Glutamatergic neuron (in vitro differentiated cells): ENCODE results near the gene PTPN14. TPM values are rescaled to one million over a fixed set of nuclear protein-coding genes. Genes with fewer than 3 reads are reported as not detected.
"Not testable (repeated sequence)": the region's sequence is repeated elsewhere in the genome, so short reads cannot be mapped to it uniquely, and the experiment has no call there.

Experiments used
- DNase-seq: peaks from one replicate; pipeline ENCODE4 v3.0.0; 2022
- H3K27ac Mint-ChIP-seq: one replicate; pipeline ENCODE4 v1.8.0; 2020; ENCODE audit warnings: mild to moderate bottlenecking, mixed read lengths, inconsistent platforms; ENCODE audit not compliant: unreplicated experiment
- H3K27me3 Mint-ChIP-seq: one replicate; pipeline ENCODE4 v1.8.0; 2020; ENCODE audit warnings: mild to moderate bottlenecking, moderate library complexity, mixed read lengths, inconsistent platforms; ENCODE audit not compliant: unreplicated experiment
- H3K36me3 Mint-ChIP-seq: one replicate; pipeline ENCODE4 v1.8.0; 2020; ENCODE audit warnings: mild to moderate bottlenecking, mixed read lengths, inconsistent platforms; ENCODE audit not compliant: unreplicated experiment
- H3K4me1 Mint-ChIP-seq: one replicate; pipeline ENCODE4 v1.8.0; 2020; ENCODE audit warnings: mild to moderate bottlenecking, low read depth, mixed read lengths, inconsistent platforms; ENCODE audit not compliant: unreplicated experiment
- H3K4me3 Mint-ChIP-seq: one replicate; pipeline ENCODE4 v1.8.0; 2020; ENCODE audit warnings: mild to moderate bottlenecking, mixed read lengths, inconsistent platforms; ENCODE audit not compliant: unreplicated experiment
- H3K9me3 Mint-ChIP-seq: one replicate; pipeline ENCODE4 v1.8.0; 2020; ENCODE audit warnings: mild to moderate bottlenecking, moderate library complexity, mixed read lengths, inconsistent platforms; ENCODE audit not compliant: unreplicated experiment
- total RNA-seq: library from RNA; stranded (reverse); fragmentation: NEBNext Ultra II Directional; extraction: Animal tissue kit (Norgen Biotek cat#: 25700); gene quantifications from one replicate; pipeline ENCODE4 v1.2.1, GENCODE V29; 2021; ENCODE audit not compliant: unreplicated experiment
- TF ChIP-seq, protein P1 (sequence below): fragments of 200-600 bp; sonication (generic); IDR thresholded peaks from one replicate; pipeline ENCODE4 v1.5.0; 2021; ENCODE audit not compliant: partially characterized antibody, unreplicated experiment

The PTPN14 gene
- total RNA-seq, 1 donor from 2014 or later = 1.7 TPM

DNA sequence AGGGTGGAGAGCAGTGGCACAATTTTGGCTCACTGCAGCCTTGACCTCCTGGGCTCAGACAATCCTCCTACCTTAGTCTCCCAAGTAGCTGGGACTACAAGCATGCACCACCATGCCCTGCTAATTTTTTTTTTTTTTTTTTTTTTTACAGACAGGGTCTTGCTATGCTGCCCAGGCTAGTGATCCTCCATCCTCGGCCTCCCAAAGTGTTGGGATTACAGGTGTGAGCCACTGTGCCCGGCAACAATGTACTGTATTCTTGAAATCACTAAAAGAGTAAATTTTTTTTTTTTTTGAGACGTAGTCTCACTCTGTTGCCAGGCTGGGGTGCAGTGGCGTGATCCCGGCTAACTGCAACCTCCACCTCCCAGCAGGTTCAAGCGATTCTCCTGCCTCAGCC, 152.9 kb downstream of the PTPN14 start:
- Mint-ChIP-seq H3K9me3 (no peaks in the 10 kb centered on the region), H3K4me1 (peaks cover 3% of the 10 kb centered on the region), H3K27me3 (no peaks in the 10 kb centered on the region), H3K27ac (no peak overlapping the region), H3K36me3 (no peaks in the 10 kb centered on the region), H3K4me3 (no peak overlapping the region)
- TF ChIP-seq, protein P1, sequence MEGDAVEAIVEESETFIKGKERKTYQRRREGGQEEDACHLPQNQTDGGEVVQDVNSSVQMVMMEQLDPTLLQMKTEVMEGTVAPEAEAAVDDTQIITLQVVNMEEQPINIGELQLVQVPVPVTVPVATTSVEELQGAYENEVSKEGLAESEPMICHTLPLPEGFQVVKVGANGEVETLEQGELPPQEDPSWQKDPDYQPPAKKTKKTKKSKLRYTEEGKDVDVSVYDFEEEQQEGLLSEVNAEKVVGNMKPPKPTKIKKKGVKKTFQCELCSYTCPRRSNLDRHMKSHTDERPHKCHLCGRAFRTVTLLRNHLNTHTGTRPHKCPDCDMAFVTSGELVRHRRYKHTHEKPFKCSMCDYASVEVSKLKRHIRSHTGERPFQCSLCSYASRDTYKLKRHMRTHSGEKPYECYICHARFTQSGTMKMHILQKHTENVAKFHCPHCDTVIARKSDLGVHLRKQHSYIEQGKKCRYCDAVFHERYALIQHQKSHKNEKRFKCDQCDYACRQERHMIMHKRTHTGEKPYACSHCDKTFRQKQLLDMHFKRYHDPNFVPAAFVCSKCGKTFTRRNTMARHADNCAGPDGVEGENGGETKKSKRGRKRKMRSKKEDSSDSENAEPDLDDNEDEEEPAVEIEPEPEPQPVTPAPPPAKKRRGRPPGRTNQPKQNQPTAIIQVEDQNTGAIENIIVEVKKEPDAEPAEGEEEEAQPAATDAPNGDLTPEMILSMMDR = no peak
- DNase-seq = no peak

DNA sequence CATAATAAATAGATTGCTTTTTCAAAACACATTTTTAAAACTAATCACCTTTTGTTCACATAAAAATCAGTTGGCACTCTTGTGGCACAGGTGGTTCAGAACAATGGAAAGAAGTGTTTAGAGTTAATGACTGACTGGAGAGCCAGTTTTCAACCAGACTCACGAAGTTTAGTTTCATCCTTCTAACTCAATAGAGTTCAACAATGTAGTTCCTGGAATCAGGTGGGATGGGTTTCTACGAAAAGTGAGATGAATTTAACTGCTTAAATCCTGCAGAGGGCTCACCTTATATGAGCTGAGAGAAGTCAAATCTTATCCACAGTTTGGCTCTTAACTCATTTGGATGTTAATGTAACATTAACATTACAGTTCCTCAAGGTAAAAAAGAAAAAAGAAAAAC, 153.9 kb downstream of the PTPN14 start:
- no peaks in the 10 kb centered on the region for H3K27me3 Mint-ChIP-seq
- TF ChIP-seq, protein P1 = no peak
- no peaks in the 10 kb centered on the region for H3K9me3 Mint-ChIP-seq
- no peak for DNase-seq
- H3K4me3 Mint-ChIP-seq = no peak overlapping the region
- H3K4me1 Mint-ChIP-seq = peaks cover under 1% of the 10 kb centered on the region
- H3K27ac Mint-ChIP-seq = no peak overlapping the region
- no peaks in the 10 kb centered on the region for H3K36me3 Mint-ChIP-seq

DNA sequence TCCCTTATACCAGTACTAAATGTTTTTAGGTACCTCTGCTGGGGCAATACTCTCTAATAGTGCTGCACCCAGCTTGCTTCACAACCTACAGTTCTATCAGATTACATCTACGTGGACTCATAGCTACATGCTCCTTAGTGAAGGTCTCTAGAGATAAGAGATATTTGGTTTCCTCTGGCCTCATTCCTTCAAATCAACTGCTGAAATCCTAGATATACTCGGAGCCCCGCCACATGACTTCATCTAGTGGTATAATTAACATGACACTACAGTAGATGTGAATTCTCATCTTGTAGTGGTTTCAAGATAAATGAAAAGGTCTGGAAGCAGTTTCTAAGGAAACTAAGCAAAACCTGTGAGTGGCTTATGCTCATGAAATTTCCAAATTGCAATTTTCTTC, 155.1 kb downstream of the PTPN14 start:
- Mint-ChIP-seq H3K4me1 (peaks cover 9% of the 10 kb centered on the region), H3K4me3 (no peak overlapping the region), H3K27me3 (no peaks in the 10 kb centered on the region), H3K36me3 (no peaks in the 10 kb centered on the region), H3K27ac (no peak overlapping the region), H3K9me3 (peaks cover 4% of the 10 kb centered on the region)
- TF ChIP-seq, protein P1 = no peak
- DNase-seq = no peak

DNA sequence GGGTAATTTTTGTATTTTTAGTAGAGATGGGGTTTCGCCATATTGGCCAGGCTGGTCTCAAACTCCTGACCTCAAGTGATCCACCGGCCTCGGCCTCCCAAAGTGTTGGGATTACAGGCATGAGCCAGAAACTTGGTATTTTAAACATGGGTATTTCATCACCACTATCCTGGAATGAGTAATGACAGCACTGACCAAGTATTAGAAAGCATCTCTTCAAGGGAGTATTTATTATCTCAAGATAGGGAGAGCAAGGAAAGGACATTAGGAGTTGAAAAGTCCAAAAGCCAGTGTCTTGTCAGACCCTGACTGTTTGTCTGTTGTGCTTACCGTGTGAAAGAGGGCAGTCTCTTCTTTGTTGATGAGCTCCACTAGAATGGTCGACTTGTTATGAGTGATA, 156.8 kb downstream of the PTPN14 start:
- H3K4me3 Mint-ChIP-seq, H3K27me3 Mint-ChIP-seq, H3K36me3 Mint-ChIP-seq, DNase-seq, H3K9me3 Mint-ChIP-seq, H3K27ac Mint-ChIP-seq: not testable (repeated sequence)
- peaks cover 21% of the 10 kb centered on the region for H3K4me1 Mint-ChIP-seq

DNA sequence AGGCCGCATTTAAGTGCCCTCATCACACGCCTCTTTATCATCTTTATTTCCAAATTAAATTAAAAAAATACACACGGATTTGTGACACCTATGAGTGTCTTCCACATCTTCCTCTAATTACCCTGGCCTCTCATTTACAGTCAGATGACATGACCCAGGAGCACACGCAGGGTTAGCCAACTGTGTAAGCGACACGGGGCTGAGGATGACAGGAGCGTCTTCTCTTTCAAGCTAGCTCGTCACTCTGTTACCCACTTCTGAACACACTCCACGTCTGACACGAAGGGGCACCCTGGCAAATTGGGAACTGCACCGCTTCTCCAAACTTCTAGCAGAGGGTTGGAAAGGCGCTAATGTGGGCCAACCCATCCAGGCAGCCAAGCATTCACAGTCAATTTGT, 158.3 kb downstream of the PTPN14 start:
- H3K4me3 Mint-ChIP-seq = no peak overlapping the region
- H3K36me3 Mint-ChIP-seq = no peaks in the 10 kb centered on the region
- H3K27ac Mint-ChIP-seq = no peak overlapping the region
- no peak for DNase-seq
- TF ChIP-seq, protein P1 = no peak
- H3K27me3 Mint-ChIP-seq = no peaks in the 10 kb centered on the region
- H3K9me3 Mint-ChIP-seq = peaks cover 4% of the 10 kb centered on the region
- peaks cover 25% of the 10 kb centered on the region for H3K4me1 Mint-ChIP-seq
